ENCODE measurements around the gene RHBG.

Gene RHBG

GRCh38 chr1:156393095-156393494 is 24.1 kb downstream of the RHBG start:
- no peak for TF ChIP-seq REST (IDR thresholded peaks at IDR 0.05; ENCODE audit: low read depth)
- TF ChIP-seq EGR1 (IDR thresholded peaks at IDR 0.05) = no peak
- TF ChIP-seq TEAD4 (IDR thresholded peaks at IDR 0.05) = no peak
- TF ChIP-seq YY1 (IDR thresholded peaks at IDR 0.05; ENCODE audit: low read depth) = no peak
- no peak for TF ChIP-seq ZBTB7A (IDR thresholded peaks at IDR 0.05; ENCODE audit: low read depth)
- TF ChIP-seq EP300 (IDR thresholded peaks at IDR 0.05; ENCODE audit: borderline replicate concordance) = no peak
- TF ChIP-seq CREB1 (IDR thresholded peaks at IDR 0.05; ENCODE audit: low read depth) = no peak

DNA sequence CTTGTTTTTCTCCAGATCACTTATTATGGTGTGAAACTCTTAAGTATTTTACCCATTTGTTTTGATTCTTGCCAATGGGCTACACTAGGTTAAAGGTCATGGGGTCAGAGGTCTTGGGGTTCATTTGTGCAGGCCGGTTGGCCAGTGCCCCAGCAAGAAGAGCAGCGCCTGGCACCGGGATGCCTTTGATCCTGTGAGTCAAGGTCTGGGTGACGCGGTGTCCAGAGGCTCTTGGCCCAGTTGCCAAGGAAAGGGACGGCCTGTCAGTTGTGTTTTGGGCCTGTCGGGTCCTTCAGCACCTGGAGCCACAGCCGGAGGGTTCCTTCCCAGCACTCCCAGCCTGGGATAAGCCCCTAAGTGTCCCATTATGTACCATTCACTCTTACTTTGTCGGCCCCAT is 25.1 kb downstream of the RHBG start:
- no peak for TF ChIP-seq CREB1 (IDR thresholded peaks at IDR 0.05; ENCODE audit: low read depth)

- TF ChIP-seq TCF12 (IDR thresholded peaks at IDR 0.05; ENCODE audit: low read depth) (no peak), USF1 (IDR thresholded peaks at IDR 0.05) (no peak), CEBPB (IDR thresholded peaks at IDR 0.05) (no peak), CREB1 (IDR thresholded peaks at IDR 0.05; ENCODE audit: low read depth) (no peak), TAF1 (IDR thresholded peaks at IDR 0.05; ENCODE audit: low read depth) (no peak), RAD21 (IDR thresholded peaks at IDR 0.05; ENCODE audit: low read depth) (no peak)
Measured at GRCh38 chr1:156394835-156395461, 25.9 kb downstream of the RHBG start.

DNA sequence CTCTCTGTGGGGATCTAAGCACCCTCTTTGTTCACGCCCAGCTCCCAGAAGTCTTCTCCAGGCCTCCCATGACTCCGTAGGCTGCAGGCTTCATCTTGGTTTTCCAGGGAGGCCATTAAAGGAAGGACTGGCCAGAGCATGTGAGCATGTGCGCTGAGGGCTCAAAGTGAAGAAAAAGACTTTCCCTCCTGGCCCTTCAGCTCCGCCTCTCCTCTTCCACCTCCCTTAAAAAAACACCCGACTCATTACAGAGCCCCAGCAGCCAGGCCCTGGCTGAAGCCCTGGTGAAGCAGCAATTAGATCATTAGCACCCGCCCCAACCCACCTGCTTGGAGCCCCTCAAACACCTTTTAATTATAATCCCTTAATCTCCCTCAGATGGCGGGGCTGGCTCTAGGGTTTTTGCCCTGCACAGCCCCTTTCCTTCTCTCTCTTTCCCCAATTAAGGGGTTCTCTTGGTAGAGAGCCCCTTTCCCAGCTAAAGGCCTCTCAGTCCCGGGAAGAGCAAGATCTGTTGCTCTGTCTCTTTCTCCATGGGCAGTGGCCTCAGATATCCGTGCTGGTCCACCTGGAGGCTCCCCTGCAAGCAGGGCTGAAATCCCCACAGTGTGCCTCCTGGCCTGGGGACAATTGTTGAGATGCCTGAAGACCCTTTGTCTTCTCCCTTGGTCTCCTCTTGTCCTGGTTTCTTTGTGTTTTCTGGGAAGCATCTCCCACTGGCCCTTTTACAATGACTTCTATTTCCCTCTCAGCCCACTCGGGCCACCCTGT is 30.5 kb downstream of the RHBG start:
- TF ChIP-seq NFIC (IDR thresholded peaks at IDR 0.05) (no peak), USF1 (IDR thresholded peaks at IDR 0.05) (no peak), TCF12 (IDR thresholded peaks at IDR 0.05; ENCODE audit: low read depth) (no peak), TEAD4 (IDR thresholded peaks at IDR 0.05) (no peak), YY1 (IDR thresholded peaks at IDR 0.05; ENCODE audit: low read depth) (no peak), ZBTB7A (IDR thresholded peaks at IDR 0.05; ENCODE audit: low read depth) (no peak), EP300 (IDR thresholded peaks at IDR 0.05; ENCODE audit: borderline replicate concordance) (no peak), CEBPB (IDR thresholded peaks at IDR 0.05) (no peak), EGR1 (IDR thresholded peaks at IDR 0.05) (no peak), FOXM1 (IDR thresholded peaks at IDR 0.05; ENCODE audit: borderline replicate concordance, low read depth) (no peak), RAD21 (IDR thresholded peaks at IDR 0.05; ENCODE audit: low read depth) (no peak), CREB1 (IDR thresholded peaks at IDR 0.05; ENCODE audit: low read depth) (no peak), REST (IDR thresholded peaks at IDR 0.05; ENCODE audit: low read depth) (no peak), TAF1 (IDR thresholded peaks at IDR 0.05; ENCODE audit: low read depth) (no peak)
- TF ChIP-seq, protein P1, sequence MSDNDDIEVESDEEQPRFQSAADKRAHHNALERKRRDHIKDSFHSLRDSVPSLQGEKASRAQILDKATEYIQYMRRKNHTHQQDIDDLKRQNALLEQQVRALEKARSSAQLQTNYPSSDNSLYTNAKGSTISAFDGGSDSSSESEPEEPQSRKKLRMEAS (IDR thresholded peaks at IDR 0.05) = no peak

GRCh38 chr1:156400191-156400935 is 31.4 kb downstream of the RHBG start:
- TF ChIP-seq TCF12 (IDR thresholded peaks at IDR 0.05; ENCODE audit: low read depth) (no peak), EP300 (IDR thresholded peaks at IDR 0.05; ENCODE audit: borderline replicate concordance) (no peak), REST (IDR thresholded peaks at IDR 0.05; ENCODE audit: low read depth) (no peak), ZBTB7A (IDR thresholded peaks at IDR 0.05; ENCODE audit: low read depth) (no peak), USF1 (IDR thresholded peaks at IDR 0.05) (no peak), EGR1 (IDR thresholded peaks at IDR 0.05) (no peak), YY1 (IDR thresholded peaks at IDR 0.05; ENCODE audit: low read depth) (no peak), CREB1 (IDR thresholded peaks at IDR 0.05; ENCODE audit: low read depth) (no peak), RAD21 (IDR thresholded peaks at IDR 0.05; ENCODE audit: low read depth) (no peak)
- TF ChIP-seq, protein P1 (IDR thresholded peaks at IDR 0.05) = no peak

All from Ishikawa (cell line).